ENCODE data around the gene VOPP1. TPM values are rescaled to one million over a fixed set of nuclear protein-coding genes. Genes with fewer than 3 reads are reported as not detected.

The VOPP1 gene
- total and polyA plus RNA-seq, 9 donors, result 20.7 to 31.8 (median 27.5) TPM

DNA sequence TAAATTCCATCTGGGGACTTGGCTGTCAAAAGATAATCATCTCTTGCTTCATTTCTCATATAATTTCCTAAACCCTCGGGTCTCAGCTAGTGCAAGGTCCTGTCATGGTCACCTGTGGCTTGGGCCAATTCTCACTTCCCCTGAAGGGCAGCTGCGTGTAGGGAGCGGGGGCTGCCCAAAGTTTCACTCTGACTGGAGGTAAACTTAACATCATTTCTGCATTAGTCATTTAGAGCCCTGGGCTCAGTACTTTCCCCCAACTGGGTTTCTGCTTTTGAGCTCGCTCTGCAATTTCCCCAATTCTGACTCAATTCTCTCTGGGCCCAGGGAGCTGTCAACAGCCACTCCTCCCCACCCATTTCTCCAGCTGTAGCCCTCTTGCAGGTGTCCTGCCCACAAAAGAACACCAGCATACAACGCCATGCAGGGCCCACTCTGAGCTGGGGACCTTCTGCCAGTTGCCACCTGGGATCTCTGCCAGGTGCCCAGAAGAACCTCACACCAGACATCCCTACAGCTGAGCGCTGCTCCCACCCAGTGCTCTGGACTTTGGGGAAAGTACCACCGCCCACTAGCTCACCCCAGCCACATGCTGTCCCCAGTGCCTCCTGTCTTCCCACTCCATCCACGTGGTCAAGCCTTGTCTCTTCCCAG lies 37.9 kb downstream of the VOPP1 start:
- 31% methylated on average over 6 of the region's 8 CpGs for WGBS (ENCODE audit: insufficient coverage)
- peak; percentile 75 for DNase-seq
- H3K27ac ChIP-seq (ENCODE audit: low read length), result peak overlapping the region; percentile 59

DNA sequence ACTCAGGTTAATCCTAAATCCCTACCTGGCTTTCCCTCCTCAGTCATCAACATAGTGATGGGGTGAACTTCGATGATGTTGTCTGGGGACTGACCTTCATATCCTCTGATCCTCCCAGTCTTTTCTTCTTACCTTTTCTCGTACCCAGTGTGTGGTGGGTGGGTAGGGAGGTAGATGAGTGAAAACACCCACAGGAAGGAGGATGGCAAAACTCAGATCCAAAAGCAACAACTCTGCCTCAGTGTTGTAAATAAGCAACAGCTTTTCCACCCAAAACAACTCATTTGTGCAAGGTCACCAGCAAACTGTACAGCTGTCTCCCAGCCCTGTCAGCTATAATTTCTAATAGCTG lies 38.6 kb downstream of the VOPP1 start:
- Histone ChIP-seq H3K27ac (ENCODE audit: low read length) (peak overlapping the region; percentile 49), H3K4me3 (ENCODE audit: low read length) (no peak overlapping the region), H3K27me3 (ENCODE audit: control insufficient read depth, insufficient read depth, low read length) (no peaks in the 10 kb centered on the region), H3K36me3 (ENCODE audit: control insufficient read depth, insufficient read depth, low read length) (no peaks in the 10 kb centered on the region), H3K9me3 (replicated peaks; ENCODE audit: control insufficient read depth, low read depth, low read length) (no peaks in the 10 kb centered on the region), H3K4me1 (ENCODE audit: control insufficient read depth, insufficient read depth, low read length) (peaks cover 26% of the 10 kb centered on the region)
- DNase-seq, result no peak
- WGBS (ENCODE audit: insufficient coverage), result no CpG with 5 or more reads among the region's 2 CpGs

More for the DNA sequence above, 37.9 kb downstream of the VOPP1 start:
- H3K9me3 ChIP-seq (replicated peaks; ENCODE audit: control insufficient read depth, low read depth, low read length), result no peaks in the 10 kb centered on the region
- H3K4me1 ChIP-seq (ENCODE audit: control insufficient read depth, insufficient read depth, low read length), result peaks cover 26% of the 10 kb centered on the region
- no peaks in the 10 kb centered on the region for H3K27me3 ChIP-seq (ENCODE audit: control insufficient read depth, insufficient read depth, low read length)
- no peak overlapping the region for H3K4me3 ChIP-seq (ENCODE audit: low read length)
- H3K36me3 ChIP-seq (ENCODE audit: control insufficient read depth, insufficient read depth, low read length), result no peaks in the 10 kb centered on the region

DNA sequence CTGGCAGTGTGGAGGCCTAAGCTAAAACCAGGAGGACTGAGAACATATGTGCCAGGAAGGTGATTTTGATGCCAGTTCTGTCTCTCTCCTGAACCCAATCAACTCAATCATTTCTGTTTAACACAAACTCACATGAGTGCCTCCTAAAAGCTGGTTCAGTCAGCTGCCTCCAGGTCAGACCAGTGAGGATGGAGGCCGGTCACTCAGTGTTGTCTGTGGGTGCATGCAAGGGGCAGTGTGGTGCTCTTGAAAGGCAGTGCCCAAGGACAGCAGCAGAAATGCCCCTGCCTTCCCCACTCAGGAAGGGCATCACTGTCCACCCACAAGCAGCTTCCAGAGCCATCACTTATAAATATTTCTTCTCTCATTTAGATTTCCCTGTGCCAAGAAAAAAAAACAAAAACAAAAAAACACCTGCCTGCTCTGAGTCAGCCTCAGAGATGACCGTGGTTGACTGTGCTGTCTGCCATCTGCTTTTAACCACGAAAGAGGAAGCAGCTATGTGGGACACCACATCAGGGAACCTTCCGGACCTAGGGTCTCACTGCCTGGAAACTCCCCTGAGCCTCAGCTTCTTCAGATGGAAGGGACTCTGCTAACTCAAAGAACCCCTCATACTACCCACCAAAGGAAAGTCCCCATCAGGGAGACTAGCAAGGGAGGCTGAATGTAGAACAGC lies 39.1 kb downstream of the VOPP1 start:
- 60% methylated on average over 2 of the region's 4 CpGs for WGBS (ENCODE audit: insufficient coverage)
- H3K27ac ChIP-seq (ENCODE audit: low read length), result peak overlapping the region; percentile 49
- no peaks in the 10 kb centered on the region for H3K9me3 ChIP-seq (replicated peaks; ENCODE audit: control insufficient read depth, low read depth, low read length)
- no peak overlapping the region for H3K4me3 ChIP-seq (ENCODE audit: low read length)
- no peaks in the 10 kb centered on the region for H3K27me3 ChIP-seq (ENCODE audit: control insufficient read depth, insufficient read depth, low read length)
- DNase-seq, result peak; percentile 55
- peaks cover 26% of the 10 kb centered on the region for H3K4me1 ChIP-seq (ENCODE audit: control insufficient read depth, insufficient read depth, low read length)
- H3K36me3 ChIP-seq (ENCODE audit: control insufficient read depth, insufficient read depth, low read length), result no peaks in the 10 kb centered on the region

GRCh38 chr7:55532150-55532917 lies 40.0 kb downstream of the VOPP1 start:
- no peak overlapping the region for H3K4me3 ChIP-seq (ENCODE audit: low read length)
- H3K36me3 ChIP-seq (ENCODE audit: control insufficient read depth, insufficient read depth, low read length), result no peaks in the 10 kb centered on the region
- H3K4me1 ChIP-seq (ENCODE audit: control insufficient read depth, insufficient read depth, low read length), result peaks cover 26% of the 10 kb centered on the region
- H3K27ac ChIP-seq (ENCODE audit: low read length), result no peak overlapping the region
- no peaks in the 10 kb centered on the region for H3K9me3 ChIP-seq (replicated peaks; ENCODE audit: control insufficient read depth, low read depth, low read length)
- no peaks in the 10 kb centered on the region for H3K27me3 ChIP-seq (ENCODE audit: control insufficient read depth, insufficient read depth, low read length)
- DNase-seq, result peak; percentile 45
- WGBS (ENCODE audit: insufficient coverage), result 100% methylated on average over 1 of the region's 8 CpGs

DNA sequence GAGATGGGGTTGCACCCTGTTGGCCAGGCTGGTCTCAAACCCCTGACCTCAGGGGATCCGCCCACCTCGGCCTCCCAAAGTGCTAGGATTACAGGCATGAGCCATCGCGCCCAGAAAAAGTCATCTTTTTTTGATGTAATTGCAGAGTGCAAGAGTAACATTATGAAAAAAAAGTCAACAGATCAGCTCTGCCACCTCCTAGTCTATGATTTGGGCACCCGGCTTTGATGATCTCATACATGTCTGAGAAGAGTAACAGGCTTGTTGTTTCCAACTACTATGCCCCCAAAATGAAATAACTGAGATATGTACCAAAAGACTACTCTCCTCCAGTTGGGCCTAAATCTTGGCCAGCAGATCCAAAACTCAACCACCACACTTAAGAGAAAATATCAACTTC lies 40.8 kb downstream of the VOPP1 start:
- H3K4me1 ChIP-seq (ENCODE audit: control insufficient read depth, insufficient read depth, low read length), result peaks cover 26% of the 10 kb centered on the region
- no peak overlapping the region for H3K4me3 ChIP-seq (ENCODE audit: low read length)
- no peaks in the 10 kb centered on the region for H3K36me3 ChIP-seq (ENCODE audit: control insufficient read depth, insufficient read depth, low read length)
- H3K9me3 ChIP-seq (replicated peaks; ENCODE audit: control insufficient read depth, low read depth, low read length), result no peaks in the 10 kb centered on the region
- DNase-seq, result no peak
- H3K27ac ChIP-seq (ENCODE audit: low read length), result no peak overlapping the region
- H3K27me3 ChIP-seq (ENCODE audit: control insufficient read depth, insufficient read depth, low read length), result no peaks in the 10 kb centered on the region
- WGBS (ENCODE audit: insufficient coverage), result no CpG with 5 or more reads among the region's 5 CpGs

GRCh38 chr7:55527307-55527706 lies 45.0 kb downstream of the VOPP1 start:
- DNase-seq, result no peak
- WGBS (ENCODE audit: insufficient coverage), result 40% methylated on average over 1 of the region's 4 CpGs
- Histone ChIP-seq H3K4me3 (ENCODE audit: low read length) (no peak overlapping the region), H3K27me3 (ENCODE audit: control insufficient read depth, insufficient read depth, low read length) (no peaks in the 10 kb centered on the region), H3K27ac (ENCODE audit: low read length) (no peak overlapping the region), H3K36me3 (ENCODE audit: control insufficient read depth, insufficient read depth, low read length) (no peaks in the 10 kb centered on the region), H3K9me3 (replicated peaks; ENCODE audit: control insufficient read depth, low read depth, low read length) (no peaks in the 10 kb centered on the region), H3K4me1 (ENCODE audit: control insufficient read depth, insufficient read depth, low read length) (no peaks in the 10 kb centered on the region)

- H3K27me3 ChIP-seq (ENCODE audit: control insufficient read depth, insufficient read depth, low read length), result no peaks in the 10 kb centered on the region
- WGBS (ENCODE audit: insufficient coverage), result 60% methylated on average over 5 of the region's 5 CpGs
- H3K9me3 ChIP-seq (replicated peaks; ENCODE audit: control insufficient read depth, low read depth, low read length), result no peaks in the 10 kb centered on the region
- no peaks in the 10 kb centered on the region for H3K36me3 ChIP-seq (ENCODE audit: control insufficient read depth, insufficient read depth, low read length)
- peak; percentile 55 for DNase-seq
- no peak overlapping the region for H3K4me3 ChIP-seq (ENCODE audit: low read length)
- no peaks in the 10 kb centered on the region for H3K4me1 ChIP-seq (ENCODE audit: control insufficient read depth, insufficient read depth, low read length)
- no peak overlapping the region for H3K27ac ChIP-seq (ENCODE audit: low read length)
Observed at GRCh38 chr7:55526770-55527169, 45.5 kb downstream of the VOPP1 start.

- Histone ChIP-seq H3K27me3 (ENCODE audit: control insufficient read depth, insufficient read depth, low read length) (no peaks in the 10 kb centered on the region), H3K4me3 (ENCODE audit: low read length) (no peak overlapping the region), H3K4me1 (ENCODE audit: control insufficient read depth, insufficient read depth, low read length) (no peaks in the 10 kb centered on the region), H3K27ac (ENCODE audit: low read length) (no peak overlapping the region), H3K36me3 (ENCODE audit: control insufficient read depth, insufficient read depth, low read length) (no peaks in the 10 kb centered on the region), H3K9me3 (replicated peaks; ENCODE audit: control insufficient read depth, low read depth, low read length) (no peaks in the 10 kb centered on the region)
- WGBS (ENCODE audit: insufficient coverage), result 60% methylated on average over 1 of the region's 4 CpGs
- DNase-seq, result no peak
Observed at GRCh38 chr7:55526329-55526728, 46.0 kb downstream of the VOPP1 start.

DNA sequence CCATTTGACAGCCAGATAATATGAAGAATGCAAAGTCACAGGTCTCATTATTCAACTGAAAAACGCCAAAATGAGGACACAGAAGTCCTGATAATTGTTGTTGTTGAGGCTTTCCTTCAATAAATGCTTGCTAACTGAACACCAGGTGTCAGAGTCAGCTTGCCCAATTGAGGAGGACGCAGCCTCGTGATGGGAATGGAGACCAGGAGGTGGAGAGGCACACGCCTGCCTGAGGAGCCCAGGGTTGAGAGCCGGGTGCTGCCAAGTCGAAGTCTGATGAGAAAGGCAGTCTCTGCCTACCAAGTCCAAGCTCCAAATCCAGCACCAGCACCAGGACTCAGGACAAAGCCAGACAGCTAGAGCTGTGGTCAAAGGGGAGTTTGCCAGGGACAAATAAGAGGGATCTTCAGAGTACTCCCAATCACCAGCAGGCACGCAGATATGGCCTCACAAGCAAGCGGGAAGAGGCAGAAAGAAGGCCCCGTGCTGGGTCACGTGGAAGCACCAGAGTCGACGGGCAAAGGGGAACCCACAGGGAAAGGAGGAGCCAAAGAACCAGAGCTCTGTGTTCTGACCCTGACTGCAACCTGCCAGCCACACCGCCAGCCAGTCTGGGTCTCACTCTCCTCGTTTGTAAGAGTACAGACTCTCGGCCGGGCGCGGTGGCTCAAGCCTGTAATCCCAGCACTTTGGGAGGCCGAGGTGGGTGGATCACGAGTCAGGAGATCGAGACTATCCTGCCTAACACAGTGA lies 47.6 kb downstream of the VOPP1 start:
- Histone ChIP-seq H3K4me3 (ENCODE audit: low read length) (no peak overlapping the region), H3K4me1 (ENCODE audit: control insufficient read depth, insufficient read depth, low read length) (no peaks in the 10 kb centered on the region), H3K27me3 (ENCODE audit: control insufficient read depth, insufficient read depth, low read length) (no peaks in the 10 kb centered on the region), H3K27ac (ENCODE audit: low read length) (no peak overlapping the region), H3K9me3 (replicated peaks; ENCODE audit: control insufficient read depth, low read depth, low read length) (no peaks in the 10 kb centered on the region), H3K36me3 (ENCODE audit: control insufficient read depth, insufficient read depth, low read length) (no peaks in the 10 kb centered on the region)
- WGBS (ENCODE audit: insufficient coverage), result 86% methylated on average over 16 of the region's 21 CpGs
- DNase-seq, result no peak

DNA sequence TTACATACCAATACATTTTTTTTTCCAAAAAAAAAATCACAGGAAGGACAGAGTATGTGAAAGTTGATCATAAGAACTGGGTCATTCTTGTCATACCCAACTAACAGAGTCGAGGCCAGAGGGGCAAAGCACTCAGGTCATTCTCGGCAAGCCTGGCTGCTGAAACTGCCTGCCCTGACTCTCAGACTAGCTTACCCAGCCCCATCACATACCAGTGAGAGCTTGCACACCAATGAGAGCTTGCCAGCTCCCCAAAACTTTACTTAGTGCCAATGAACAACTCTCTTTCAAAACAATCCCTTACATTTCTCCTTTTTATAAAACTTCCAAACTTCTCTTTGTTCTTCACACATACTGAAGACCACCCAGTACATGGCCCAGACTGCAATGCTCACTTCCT lies 48.9 kb downstream of the VOPP1 start:
- Histone ChIP-seq H3K9me3 (replicated peaks; ENCODE audit: control insufficient read depth, low read depth, low read length) (no peaks in the 10 kb centered on the region), H3K27me3 (ENCODE audit: control insufficient read depth, insufficient read depth, low read length) (no peaks in the 10 kb centered on the region), H3K4me3 (ENCODE audit: low read length) (no peak overlapping the region), H3K27ac (ENCODE audit: low read length) (no peak overlapping the region), H3K4me1 (ENCODE audit: control insufficient read depth, insufficient read depth, low read length) (no peaks in the 10 kb centered on the region), H3K36me3 (ENCODE audit: control insufficient read depth, insufficient read depth, low read length) (peaks cover 10% of the 10 kb centered on the region)
- 72% methylated on average over 2 of the region's 2 CpGs for WGBS (ENCODE audit: insufficient coverage)
- no peak for DNase-seq
